Trophoblast cell (in vitro differentiated cells and primary cell): Measurements from ENCODE around the gene MZT1.
A peak's percentile ranks its signal among the peaks of the same experiment; 100 is the strongest.

ENCODE experiments used
- DNase-seq, 2 donors: peaks; one replicate each; pipeline ENCODE4 v3.0.0-alpha.2; 2016
- H2AFZ ChIP-seq: 2 replicates; pipeline ENCODE4 v1.6.1; 2013; ENCODE audit warnings: low read length, moderate library complexity, mild to moderate bottlenecking; ENCODE audit not compliant: insufficient read depth, poor library complexity
- H2AK5ac ChIP-seq: 2 replicates; pipeline ENCODE4 v1.6.1; 2013; ENCODE audit warnings: mild to moderate bottlenecking, low read length
- H2BK120ac ChIP-seq: 2 replicates; pipeline ENCODE4 v1.6.1; 2013; ENCODE audit warnings: low read length, mild to moderate bottlenecking, moderate library complexity; ENCODE audit not compliant: insufficient read depth, poor library complexity
- H2BK12ac ChIP-seq: 2 replicates; pipeline ENCODE4 v1.6.1; 2013; ENCODE audit warnings: mild to moderate bottlenecking, low read length, moderate library complexity
- H2BK5ac ChIP-seq: 2 replicates; pipeline ENCODE4 v1.6.1; 2013; ENCODE audit warnings: low read length, low read depth, moderate library complexity, mild to moderate bottlenecking; ENCODE audit not compliant: poor library complexity
- H3K14ac ChIP-seq: 2 replicates; pipeline ENCODE4 v1.6.1; 2013; ENCODE audit warnings: mild to moderate bottlenecking, low read length
- H3K18ac ChIP-seq: 2 replicates; pipeline ENCODE4 v1.6.1; 2013; ENCODE audit warnings: mild to moderate bottlenecking, low read length
- H3K23ac ChIP-seq: 2 replicates; pipeline ENCODE4 v1.6.1; 2013; ENCODE audit warnings: low read length
- H3K27ac ChIP-seq: 2 replicates; pipeline ENCODE4 v1.5.1; 2013; ENCODE audit warnings: low read depth, mild to moderate bottlenecking, inconsistent platforms, low read length, moderate library complexity
- H3K27me3 ChIP-seq: 2 replicates; pipeline ENCODE4 v1.6.1; 2013; ENCODE audit warnings: inconsistent platforms, mild to moderate bottlenecking, low read length, moderate library complexity; ENCODE audit not compliant: insufficient read depth
- H3K36me3 ChIP-seq, 2 experiments: 1 replicate in 1 of 2; 2 replicates in 1 of 2; pipeline ENCODE4 v1.6.1; 2013; ENCODE audit warnings: low read length in 2 of 2, mild to moderate bottlenecking in 2 of 2, moderate library complexity in 1 of 2; ENCODE audit not compliant: insufficient read depth in 2 of 2, control insufficient read depth in 1 of 2
- H3K4ac ChIP-seq: 2 replicates; pipeline ENCODE4 v1.6.1; 2013; ENCODE audit warnings: low read depth, mild to moderate bottlenecking, low read length, moderate library complexity
- H3K4me1 ChIP-seq, 2 experiments: 1 replicate in 1 of 2; 2 replicates in 1 of 2; pipeline ENCODE4 v1.6.1; 2013; ENCODE audit warnings: low read length in 2 of 2, mild to moderate bottlenecking in 2 of 2, moderate library complexity in 1 of 2; ENCODE audit not compliant: insufficient read depth in 2 of 2, control insufficient read depth in 1 of 2
- H3K4me2 ChIP-seq: 2 replicates; pipeline ENCODE4 v1.6.1; 2013; ENCODE audit warnings: inconsistent platforms, mild to moderate bottlenecking, low read length, moderate library complexity
- H3K4me3 ChIP-seq: 2 replicates; pipeline ENCODE4 v1.5.1; 2013; ENCODE audit warnings: mild to moderate bottlenecking, low read depth, low read length, inconsistent platforms
- H3K79me1 ChIP-seq: one replicate; pipeline ENCODE4 v1.6.1; 2013; ENCODE audit warnings: low read length
- H3K79me2 ChIP-seq: 2 replicates; pipeline ENCODE4 v1.6.1; 2013; ENCODE audit warnings: low read length, mild to moderate bottlenecking; ENCODE audit not compliant: control insufficient read depth, insufficient read depth, poor library complexity
- H3K9ac ChIP-seq: 2 replicates; pipeline ENCODE4 v1.6.1; 2013; ENCODE audit warnings: mild to moderate bottlenecking, low read length
- H3K9me3 ChIP-seq: 2 replicates; pipeline ENCODE4 v1.6.1; 2013; ENCODE audit warnings: low read depth, mild to moderate bottlenecking, control low read depth, inconsistent platforms, low read length; ENCODE audit not compliant: insufficient read depth
- H4K12ac ChIP-seq: 2 replicates; pipeline ENCODE4 v1.6.1; 2013; ENCODE audit warnings: low read depth, mild to moderate bottlenecking, low read length, moderate library complexity
- H4K8ac ChIP-seq: 2 replicates; pipeline ENCODE4 v1.6.1; 2013; ENCODE audit warnings: low read depth, mild to moderate bottlenecking, low read length, moderate library complexity
- H4K91ac ChIP-seq: one replicate; pipeline ENCODE4 v1.6.1; 2013; ENCODE audit warnings: low read depth, mild to moderate bottlenecking, low read length, moderate library complexity
- WGBS: extraction: QIAGEN DNeasy Blood & Tissue Kit; methylation state at CpG from one replicate; pipeline ENCODE4 v1.1.7; 2013; ENCODE audit warnings: missing lambda C conversion rate; ENCODE audit not compliant: insufficient read length, insufficient coverage; ENCODE audit errors: extremely low coverage; 5-methylcytosine and 5-hydroxymethylcytosine counted together

MZT1 gene

DNA sequence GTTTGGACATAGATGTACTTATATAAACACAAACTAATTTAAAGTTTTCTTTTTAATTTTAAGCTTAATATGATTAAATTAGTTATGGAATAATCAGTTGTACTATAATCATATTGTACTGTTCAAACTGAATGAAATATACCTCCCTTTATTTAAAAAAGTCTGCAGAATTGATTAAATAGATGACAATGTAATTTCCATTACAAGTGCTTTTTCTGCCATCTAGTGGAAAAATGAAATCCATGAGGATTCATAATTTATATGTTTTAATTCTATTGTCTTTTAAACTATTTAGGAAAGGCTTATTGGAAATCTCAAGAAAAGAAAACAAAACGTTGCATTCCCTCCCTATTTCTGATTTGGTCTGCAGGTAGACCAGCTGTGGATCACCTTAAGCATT, 30.9 kb downstream of the MZT1 start:
- H3K18ac ChIP-seq = no peak overlapping the region
- H3K4me1 ChIP-seq = no peaks in the 10 kb centered on the region
- WGBS = no CpG with 5 or more reads among the region's 1 CpG
- H2BK5ac ChIP-seq = no peak overlapping the region
- no peak overlapping the region for H3K4me3 ChIP-seq
- no peak overlapping the region for H4K12ac ChIP-seq
- no peaks in the 10 kb centered on the region for H3K79me2 ChIP-seq
- no peak overlapping the region for H4K91ac ChIP-seq
- H2BK12ac ChIP-seq = no peak overlapping the region
- peaks cover 4% of the 10 kb centered on the region for H3K9me3 ChIP-seq
- no peak overlapping the region for H4K8ac ChIP-seq
- H3K4me2 ChIP-seq = no peak overlapping the region
- H3K23ac ChIP-seq = no peak overlapping the region
- no peak overlapping the region for H3K9ac ChIP-seq
- no peak overlapping the region for H2BK120ac ChIP-seq
- H3K36me3 ChIP-seq = no peaks in the 10 kb centered on the region
- no peak overlapping the region for H2AK5ac ChIP-seq
- no peak overlapping the region for H3K14ac ChIP-seq
- H3K27me3 ChIP-seq = no peaks in the 10 kb centered on the region
- H3K27ac ChIP-seq = no peak overlapping the region
- H3K79me1 ChIP-seq = no peaks in the 10 kb centered on the region
- no peak overlapping the region for H2AFZ ChIP-seq
- peak in 1 of 2 donors; percentile 32 for DNase-seq
- no peak overlapping the region for H3K4ac ChIP-seq

GRCh38 chr13:72694314-72694713, 33.1 kb downstream of the MZT1 start:
- Histone ChIP-seq H3K79me1 (no peaks in the 10 kb centered on the region), H3K9ac (no peak overlapping the region), H2AK5ac (no peak overlapping the region), H3K23ac (no peak overlapping the region), H4K8ac (no peak overlapping the region), H4K12ac (no peak overlapping the region), H3K4ac (no peak overlapping the region), H4K91ac (no peak overlapping the region), H3K27ac (peak overlapping the region; percentile 37), H2AFZ (no peak overlapping the region), H3K18ac (no peak overlapping the region), H3K27me3 (no peaks in the 10 kb centered on the region), H3K14ac (no peak overlapping the region), H2BK120ac (no peak overlapping the region), H2BK12ac (no peak overlapping the region), H3K4me1 (no peaks in the 10 kb centered on the region), H3K36me3 (no peaks in the 10 kb centered on the region), H3K4me2 (peak overlapping the region; percentile 7), H3K9me3 (peaks cover 5% of the 10 kb centered on the region), H2BK5ac (no peak overlapping the region), H3K79me2 (no peaks in the 10 kb centered on the region), H3K4me3 (no peak overlapping the region)
- peak in 1 of 2 donors; percentile 3 for DNase-seq
- no CpG with 5 or more reads among the region's 8 CpGs for WGBS

DNA sequence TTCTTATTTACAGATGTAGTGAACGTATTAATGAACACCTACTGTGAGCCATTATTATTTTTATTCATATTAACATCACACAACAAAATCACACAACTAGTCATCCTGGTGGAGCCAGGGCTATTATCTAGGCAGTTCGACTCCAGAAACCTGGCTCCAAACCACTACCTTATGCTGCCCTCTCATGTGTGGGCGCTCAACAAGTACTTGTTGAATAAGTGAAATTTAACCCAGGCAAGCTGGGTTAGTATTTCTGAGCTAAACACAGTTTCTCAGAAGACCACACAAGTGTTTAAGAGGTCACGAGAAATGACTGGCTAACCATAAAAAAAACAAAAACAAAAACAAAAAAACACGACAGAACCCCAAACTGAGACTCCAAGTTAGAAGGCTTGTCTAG, 33.6 kb downstream of the MZT1 start:
- H4K8ac ChIP-seq = no peak overlapping the region
- H3K4ac ChIP-seq = no peak overlapping the region
- WGBS = no CpG with 5 or more reads among the region's 5 CpGs
- H3K9me3 ChIP-seq = peaks cover 5% of the 10 kb centered on the region
- no peaks in the 10 kb centered on the region for H3K4me1 ChIP-seq
- no peak overlapping the region for H2BK5ac ChIP-seq
- no peak overlapping the region for H4K91ac ChIP-seq
- no peak overlapping the region for H2AFZ ChIP-seq
- H2BK120ac ChIP-seq = no peak overlapping the region
- H3K4me2 ChIP-seq = no peak overlapping the region
- peak overlapping the region; percentile 37 for H3K27ac ChIP-seq
- H3K36me3 ChIP-seq = no peaks in the 10 kb centered on the region
- H3K23ac ChIP-seq = no peak overlapping the region
- no peaks in the 10 kb centered on the region for H3K79me1 ChIP-seq
- no peak overlapping the region for H3K18ac ChIP-seq
- H2BK12ac ChIP-seq = no peak overlapping the region
- H4K12ac ChIP-seq = no peak overlapping the region
- H2AK5ac ChIP-seq = no peak overlapping the region
- H3K4me3 ChIP-seq = no peak overlapping the region
- H3K79me2 ChIP-seq = no peaks in the 10 kb centered on the region
- H3K9ac ChIP-seq = no peak overlapping the region
- DNase-seq = no peak
- no peak overlapping the region for H3K14ac ChIP-seq
- H3K27me3 ChIP-seq = no peaks in the 10 kb centered on the region

- Histone ChIP-seq H3K4me2 (no peak overlapping the region), H3K9ac (no peak overlapping the region), H3K4ac (no peak overlapping the region), H3K79me1 (no peaks in the 10 kb centered on the region), H4K8ac (no peak overlapping the region), H2BK120ac (no peak overlapping the region), H4K12ac (no peak overlapping the region), H3K27ac (no peak overlapping the region), H3K27me3 (no peaks in the 10 kb centered on the region), H3K14ac (no peak overlapping the region), H3K18ac (no peak overlapping the region), H4K91ac (no peak overlapping the region), H2AK5ac (no peak overlapping the region), H3K9me3 (peaks cover 5% of the 10 kb centered on the region), H3K23ac (no peak overlapping the region), H3K79me2 (no peaks in the 10 kb centered on the region), H2BK5ac (no peak overlapping the region), H2BK12ac (no peak overlapping the region), H3K36me3 (no peaks in the 10 kb centered on the region), H3K4me3 (peak overlapping the region; percentile 18), H2AFZ (no peak overlapping the region), H3K4me1 (no peaks in the 10 kb centered on the region)
- no CpG with 5 or more reads among the region's 5 CpGs for WGBS
- DNase-seq = no peak
Observed at GRCh38 chr13:72692884-72693514, 34.4 kb downstream of the MZT1 start.
